Liver (tissue), 9 donors: ENCODE results near the gene CNNM1. TPM values are rescaled to one million over a fixed set of nuclear protein-coding genes. Genes with fewer than 3 reads are reported as not detected.

ENCODE experiments used
- DNase-seq: peaks from one replicate; pipeline ENCODE4 v3.0.0-alpha.2; 2017; ENCODE audit warnings: low spot score
- H3K27ac ChIP-seq, 2 donors: one replicate each; pipeline ENCODE4 v1.7.0; 2013; ENCODE audit warnings: inconsistent platforms in 2 of 2, low read length in 2 of 2, control low read depth in 1 of 2, low read depth in 1 of 2, mild to moderate bottlenecking in 1 of 2
- H3K27me3 ChIP-seq, 4 donors: one replicate each; pipeline versions ENCODE4 v1.6.1 to v1.7.0; 2013; ENCODE audit warnings: low read length in 3 of 4, inconsistent platforms in 1 of 4, mild to moderate bottlenecking in 1 of 4, moderate library complexity in 1 of 4; ENCODE audit not compliant: control insufficient read depth in 4 of 4, insufficient read depth in 4 of 4
- H3K36me3 ChIP-seq, 4 donors: one replicate each; pipeline versions ENCODE4 v1.6.1 to v1.7.0; 2013; ENCODE audit warnings: low read length in 3 of 4, mild to moderate bottlenecking in 3 of 4, low read depth in 1 of 4, moderate library complexity in 1 of 4; ENCODE audit not compliant: control insufficient read depth in 4 of 4, insufficient read depth in 3 of 4
- H3K4me1 ChIP-seq, 4 donors: one replicate each; pipeline versions ENCODE4 v1.6.1 to v1.7.0; 2013; ENCODE audit warnings: low read length in 3 of 4, mild to moderate bottlenecking in 3 of 4, moderate library complexity in 1 of 4; ENCODE audit not compliant: control insufficient read depth in 4 of 4, insufficient read depth in 4 of 4
- H3K4me3 ChIP-seq, 3 donors: one replicate each; pipeline versions ENCODE4 v1.6.1 to v1.7.0; 2013; ENCODE audit warnings: low read length in 3 of 3, control low read depth in 1 of 3, low read depth in 1 of 3, mild to moderate bottlenecking in 1 of 3
- H3K9ac ChIP-seq, 2 donors: one replicate each; pipeline ENCODE4 v1.7.0; 2013; ENCODE audit warnings: low read length in 2 of 2, mild to moderate bottlenecking in 2 of 2, moderate library complexity in 2 of 2, control low read depth in 1 of 2, low read depth in 1 of 2
- H3K9me3 ChIP-seq, 4 donors: one replicate each; pipeline versions ENCODE4 v1.6.1 to v1.7.0; 2013; ENCODE audit warnings: low read length in 3 of 4; ENCODE audit not compliant: control insufficient read depth in 4 of 4
- FOXA1 ChIP-seq: IDR thresholded peaks from 2 replicates; pipeline ENCODE4 v1.6.1; 2016; ENCODE audit warnings: antibody characterized with exemption
- FOXA2 ChIP-seq: IDR thresholded peaks from 2 replicates; pipeline ENCODE4 v1.6.1; 2016; ENCODE audit warnings: antibody characterized with exemption
- GABPA ChIP-seq, 2 donors: IDR thresholded peaks in 1 of 2; conservative IDR thresholded peaks in 1 of 2; 2 replicates each; pipeline ENCODE4 v1.6.1; 2016; ENCODE audit warnings: antibody characterized with exemption in 2 of 2, mild to moderate bottlenecking in 1 of 2, moderate library complexity in 1 of 2
- HNF4A ChIP-seq, 2 donors: conservative IDR thresholded peaks; 2 replicates each; pipeline ENCODE4 v1.6.1; 2016; ENCODE audit warnings: antibody characterized with exemption in 2 of 2, mild to moderate bottlenecking in 2 of 2
- HNF4G ChIP-seq: IDR thresholded peaks from 2 replicates; pipeline ENCODE4 v1.6.1; 2016; ENCODE audit warnings: antibody characterized with exemption
- JUND ChIP-seq, 2 donors: IDR thresholded peaks; 2 replicates each; pipeline ENCODE4 v1.6.1; 2016; ENCODE audit warnings: antibody characterized with exemption in 2 of 2
- MAX ChIP-seq: IDR thresholded peaks from 2 replicates; pipeline ENCODE4 v1.6.1; 2016; ENCODE audit warnings: antibody characterized with exemption
- REST ChIP-seq: IDR thresholded peaks from 2 replicates; pipeline ENCODE4 v1.6.1; 2016; ENCODE audit warnings: antibody characterized with exemption, mild to moderate bottlenecking
- RXRA ChIP-seq, 2 donors: IDR thresholded peaks; 2 replicates each; pipeline ENCODE4 v1.6.1; 2017 to 2018; ENCODE audit warnings: antibody characterized with exemption in 2 of 2, mild to moderate bottlenecking in 1 of 2
- TAF1 ChIP-seq: conservative IDR thresholded peaks from 2 replicates; pipeline ENCODE4 v1.6.1; 2016; ENCODE audit warnings: antibody characterized with exemption, mild to moderate bottlenecking
- YY1 ChIP-seq: IDR thresholded peaks from 2 replicates; pipeline ENCODE4 v1.6.1; 2016; ENCODE audit warnings: antibody characterized with exemption, mild to moderate bottlenecking
- ZBTB33 ChIP-seq: IDR thresholded peaks from 2 replicates; pipeline ENCODE4 v1.6.1; 2016; ENCODE audit warnings: antibody characterized with exemption
- WGBS: extraction: QIAGEN DNeasy Blood & Tissue Kit; methylation state at CpG from one replicate; pipeline ENCODE4 v1.1.7; 2013; 5-methylcytosine and 5-hydroxymethylcytosine counted together
- polyA plus RNA-seq, 2 donors: library from polyadenylated mRNA; stranded (reverse) in 1 of 2; unstranded in 1 of 2; fragments of 200-250 nt in 1 of 2; fragments of >200 nt in 1 of 2; fragmentation: Nextera tagmentation in 1 of 2; extraction: Ambion mirVana in 1 of 2; gene quantifications; one replicate each; pipeline versions ENCODE4 v1.2.1 to v1.2.3, GENCODE V29; 2013 to 2015
- total RNA-seq, 2 donors: library from RNA; depleted of rRNA; stranded (reverse); fragments of >200 nt; gene quantifications; one replicate each; pipeline ENCODE4 v1.2.3, GENCODE V29; 2014
- TF ChIP-seq, protein P1 (sequence below): IDR thresholded peaks from 2 replicates; pipeline ENCODE4 v1.6.1; 2016; ENCODE audit warnings: antibody characterized with exemption
- donor health status: healthy.
- donor health status: healthy.
- donor health status: healthy.
- donor health status: healthy.
- donor health status: healthy.

Gene CNNM1
- total and polyA plus RNA-seq, 4 donors = 0.05 to 0.10 (median 0.07) TPM

GRCh38 chr10:99316374-99316773, 12.8 kb upstream of the CNNM1 start:
- no peaks in the 10 kb centered on the region for H3K27me3 ChIP-seq
- no peak overlapping the region for H3K4me3 ChIP-seq
- no peak overlapping the region for H3K9ac ChIP-seq
- no peak for DNase-seq
- H3K9me3 ChIP-seq = no peaks in the 10 kb centered on the region
- TF ChIP-seq RXRA (IDR thresholded peaks at IDR 0.05) (no peak), FOXA2 (no peak), MAX (no peak), ZBTB33 (no peak), HNF4A (conservative IDR thresholded peaks at IDR 0.05) (no peak), TAF1 (no peak)
- no peaks in the 10 kb centered on the region for H3K4me1 ChIP-seq
- H3K36me3 ChIP-seq = no peaks in the 10 kb centered on the region
- WGBS = 87% methylated on average over 17 of the region's 17 CpGs
- H3K27ac ChIP-seq = no peak overlapping the region

DNA sequence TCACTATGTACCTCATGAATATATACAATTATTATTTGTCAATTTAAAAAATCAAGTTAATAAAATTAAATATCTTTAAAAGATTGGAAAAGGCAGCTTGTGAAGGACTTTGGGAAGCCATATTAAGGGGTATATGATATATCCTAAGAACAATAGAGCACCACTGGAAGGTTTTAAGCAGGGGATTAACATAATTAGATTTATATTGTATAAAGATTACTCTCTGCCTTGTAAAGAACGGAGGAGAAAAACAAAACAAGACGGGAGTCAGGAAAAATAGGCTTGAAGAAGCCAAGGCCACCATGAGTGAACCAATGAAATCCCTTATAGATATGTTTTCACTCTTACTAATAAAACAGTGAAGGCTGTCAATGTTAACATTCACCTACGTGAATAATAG, 11.1 kb upstream of the CNNM1 start:
- Histone ChIP-seq H3K9ac (no peak overlapping the region), H3K9me3 (no peaks in the 10 kb centered on the region), H3K36me3 (no peaks in the 10 kb centered on the region), H3K27me3 (peaks cover 0 to 4% (median 2%) of the 10 kb centered on the region in 4 donors), H3K27ac (no peak overlapping the region), H3K4me3 (no peak overlapping the region), H3K4me1 (no peaks in the 10 kb centered on the region)
- no peak for TF ChIP-seq REST
- TF ChIP-seq, protein P1, sequence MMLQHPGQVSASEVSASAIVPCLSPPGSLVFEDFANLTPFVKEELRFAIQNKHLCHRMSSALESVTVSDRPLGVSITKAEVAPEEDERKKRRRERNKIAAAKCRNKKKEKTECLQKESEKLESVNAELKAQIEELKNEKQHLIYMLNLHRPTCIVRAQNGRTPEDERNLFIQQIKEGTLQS = no peak
- no peak for TF ChIP-seq ZBTB33
- TF ChIP-seq TAF1 = no peak
- no peak for TF ChIP-seq GABPA (IDR thresholded peaks at IDR 0.05 in 1 of 2, conservative IDR thresholded peaks at IDR 0.05 in 1 of 2)
- no peak for TF ChIP-seq FOXA1
- TF ChIP-seq YY1 = no peak
- TF ChIP-seq HNF4G = no peak
- no peak for TF ChIP-seq JUND (IDR thresholded peaks at IDR 0.05)
- WGBS = 89% methylated on average over 3 of the region's 3 CpGs
- no peak for DNase-seq
